GM19035 (cell line): ENCODE measurements around the gene CCDC182.

ENCODE experiments used
- ATAC-seq: cut with Tn5 transposase; IDR thresholded peaks from one replicate; pipeline ENCODE4 v1.9.1; 2021; ENCODE audit not compliant: unreplicated experiment

Gene CCDC182

DNA sequence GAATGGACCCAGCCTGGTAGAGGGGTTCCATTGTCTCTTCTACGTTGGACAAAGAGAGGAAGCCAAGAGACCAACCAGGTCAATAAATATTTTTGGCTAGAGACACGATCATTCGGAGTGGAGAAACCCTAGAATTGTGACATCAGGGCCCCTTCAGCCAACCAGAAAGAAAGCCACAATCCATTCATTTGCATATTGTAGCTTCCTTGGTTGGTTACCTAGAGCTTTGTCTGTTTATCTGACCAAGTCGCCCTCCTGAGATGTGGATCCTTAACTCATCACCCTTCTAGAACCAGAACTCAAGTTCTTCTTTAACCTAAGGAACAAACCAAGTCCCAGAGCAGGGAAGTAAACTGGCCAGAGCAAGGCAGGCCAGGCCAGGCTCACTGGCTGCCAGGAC, at the start of gene CCDC182:
Gene CCDC182, minus strand, starts transcription at position 58 of the 400 bp plus-strand sequence. Its CDS starts 27 bp downstream, at position 31.
- no peak for ATAC-seq

DNA sequence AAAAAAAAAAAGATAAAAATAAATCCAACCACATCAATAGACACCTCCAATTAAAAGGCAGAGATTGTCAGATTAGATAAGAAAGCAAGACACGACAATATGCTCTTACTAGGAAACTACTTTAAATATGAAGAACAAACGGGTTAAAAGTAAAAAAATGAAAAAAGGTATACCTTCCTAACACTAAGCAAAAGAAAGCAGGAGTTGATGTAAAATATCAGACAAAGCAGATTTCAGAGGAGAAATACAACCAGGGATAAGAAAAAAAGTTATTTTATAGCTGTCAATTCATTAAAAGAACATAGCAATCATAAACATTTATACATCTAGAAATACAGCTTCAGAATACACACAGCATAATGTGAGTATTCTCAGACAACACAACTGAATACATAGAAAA, 49.7 kb upstream of the CCDC182 start:
- ATAC-seq = no peak

- ATAC-seq = no peak
Observed at GRCh38 chr17:57788725-57789124, 43.6 kb upstream of the CCDC182 start.

GRCh38 chr17:57785022-57785421, 39.9 kb upstream of the CCDC182 start:
- ATAC-seq = no peak

GRCh38 chr17:57784226-57784895, 39.3 kb upstream of the CCDC182 start:
- ATAC-seq = no peak

GRCh38 chr17:57783338-57783742, 38.2 kb upstream of the CCDC182 start:
- no peak for ATAC-seq

- ATAC-seq = no peak
Observed at GRCh38 chr17:57782647-57783337, 37.7 kb upstream of the CCDC182 start.

DNA sequence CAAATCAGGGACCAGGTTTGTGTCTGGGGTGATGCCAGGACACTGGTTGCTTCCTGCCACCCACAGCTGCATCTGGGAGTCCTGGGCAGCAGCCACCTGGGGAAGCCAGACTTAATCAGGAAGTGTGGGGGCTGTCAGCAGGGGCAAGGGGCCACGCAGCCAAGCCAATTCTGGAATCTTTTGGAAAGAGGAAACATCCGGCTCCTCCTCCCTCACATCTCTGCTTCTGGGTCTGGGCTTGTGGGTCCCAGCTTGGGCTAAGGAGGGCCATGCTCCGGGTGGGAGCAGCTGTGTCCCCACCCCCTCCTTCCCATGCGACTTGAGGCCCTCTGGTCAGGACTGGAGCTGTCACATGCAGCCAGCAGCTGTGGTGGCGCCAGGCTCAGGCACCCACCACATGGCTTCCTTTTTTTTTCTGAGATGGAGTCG, 37.0 kb upstream of the CCDC182 start:
- ATAC-seq = no peak

GRCh38 chr17:57781386-57782061, 36.4 kb upstream of the CCDC182 start:
- no peak for ATAC-seq

DNA sequence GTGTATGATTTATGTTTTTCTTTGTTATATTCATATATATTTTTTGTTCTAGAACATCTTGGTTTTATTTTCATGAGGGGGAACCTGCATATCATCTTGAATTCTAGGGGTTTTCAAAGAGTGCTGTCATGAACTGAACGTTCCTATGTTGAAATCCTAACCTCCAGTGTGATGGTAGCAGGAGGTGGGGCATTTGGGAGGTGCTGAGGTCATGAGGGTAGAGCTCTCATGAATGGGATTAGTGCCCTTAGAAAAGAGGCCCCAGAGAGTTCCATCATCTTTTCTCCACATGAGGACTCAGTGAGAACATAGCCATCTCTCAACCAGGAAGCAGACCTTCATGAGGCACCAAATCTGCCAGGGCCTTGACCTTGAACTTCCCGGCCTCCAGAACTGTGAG, 34.6 kb upstream of the CCDC182 start:
- no peak for ATAC-seq

- ATAC-seq = no peak
Observed at GRCh38 chr17:57778306-57778705, 33.2 kb upstream of the CCDC182 start.

- ATAC-seq = no peak
Observed at GRCh38 chr17:57776366-57776765, 31.3 kb upstream of the CCDC182 start.

GRCh38 chr17:57774872-57775271, 29.8 kb upstream of the CCDC182 start:
- ATAC-seq = no peak

- no peak for ATAC-seq
Observed at GRCh38 chr17:57773557-57773956, 28.5 kb upstream of the CCDC182 start.

GRCh38 chr17:57772774-57773173, 27.7 kb upstream of the CCDC182 start:
- no peak for ATAC-seq

GRCh38 chr17:57767561-57767960, 22.5 kb upstream of the CCDC182 start:
- ATAC-seq = no peak

- ATAC-seq = no peak
Observed at GRCh38 chr17:57766318-57766943, 21.3 kb upstream of the CCDC182 start.

DNA sequence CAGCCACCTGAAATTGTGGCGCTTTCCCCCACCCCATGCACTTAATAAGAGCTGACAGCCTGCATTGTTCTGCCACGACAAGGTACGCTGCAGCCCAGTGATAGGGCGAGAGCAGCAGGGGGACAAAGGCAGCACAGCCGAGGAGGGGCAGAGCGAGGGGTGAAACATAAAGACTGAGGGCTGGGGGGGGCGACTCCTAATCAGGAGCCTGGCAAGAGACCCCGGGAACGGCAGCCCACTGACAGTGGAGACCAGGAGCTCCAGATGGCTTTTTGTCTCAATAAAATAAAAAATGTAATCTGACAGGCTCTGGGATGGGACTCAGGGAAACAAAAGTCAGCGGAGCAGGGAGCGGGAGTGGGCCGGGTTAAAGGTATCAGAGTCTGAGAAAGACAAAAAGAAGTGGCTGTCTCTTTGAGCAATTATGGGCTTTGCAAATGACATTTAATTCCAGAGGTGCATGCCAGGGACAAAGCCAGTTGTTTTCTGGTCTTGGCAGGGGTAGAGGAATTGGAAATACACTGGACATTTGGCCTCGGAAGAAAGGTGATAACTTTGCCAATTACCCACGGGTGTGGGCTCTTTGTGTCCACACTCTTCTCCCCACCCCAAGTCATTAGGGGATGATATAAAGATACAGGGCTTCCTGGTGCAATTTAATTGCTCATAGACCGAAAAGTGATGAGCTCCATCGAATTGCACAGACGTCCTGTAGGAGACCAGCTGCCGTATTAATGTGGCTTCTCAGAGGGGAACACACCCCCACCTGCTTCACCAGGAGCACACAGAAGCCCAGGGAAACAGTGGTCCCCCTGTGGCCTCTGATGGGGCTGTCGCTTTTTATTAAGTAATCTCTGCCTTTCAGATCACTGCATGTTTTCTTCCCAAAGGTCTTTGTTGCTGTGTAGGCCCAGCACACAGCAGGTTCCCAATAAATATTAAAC, 17.6 kb upstream of the CCDC182 start:
- no peak for ATAC-seq

GRCh38 chr17:57761887-57762286, 16.8 kb upstream of the CCDC182 start:
- ATAC-seq = no peak

GRCh38 chr17:57760046-57760445, 14.9 kb upstream of the CCDC182 start:
- ATAC-seq = no peak
